Measurements from ENCODE around the gene SCAMP1. TPM values are rescaled to one million over a fixed set of nuclear protein-coding genes. Genes with fewer than 3 reads are reported as not detected.

Gene SCAMP1
- total RNA-seq, 1 donor from 2014 or later = 29.5 TPM

DNA sequence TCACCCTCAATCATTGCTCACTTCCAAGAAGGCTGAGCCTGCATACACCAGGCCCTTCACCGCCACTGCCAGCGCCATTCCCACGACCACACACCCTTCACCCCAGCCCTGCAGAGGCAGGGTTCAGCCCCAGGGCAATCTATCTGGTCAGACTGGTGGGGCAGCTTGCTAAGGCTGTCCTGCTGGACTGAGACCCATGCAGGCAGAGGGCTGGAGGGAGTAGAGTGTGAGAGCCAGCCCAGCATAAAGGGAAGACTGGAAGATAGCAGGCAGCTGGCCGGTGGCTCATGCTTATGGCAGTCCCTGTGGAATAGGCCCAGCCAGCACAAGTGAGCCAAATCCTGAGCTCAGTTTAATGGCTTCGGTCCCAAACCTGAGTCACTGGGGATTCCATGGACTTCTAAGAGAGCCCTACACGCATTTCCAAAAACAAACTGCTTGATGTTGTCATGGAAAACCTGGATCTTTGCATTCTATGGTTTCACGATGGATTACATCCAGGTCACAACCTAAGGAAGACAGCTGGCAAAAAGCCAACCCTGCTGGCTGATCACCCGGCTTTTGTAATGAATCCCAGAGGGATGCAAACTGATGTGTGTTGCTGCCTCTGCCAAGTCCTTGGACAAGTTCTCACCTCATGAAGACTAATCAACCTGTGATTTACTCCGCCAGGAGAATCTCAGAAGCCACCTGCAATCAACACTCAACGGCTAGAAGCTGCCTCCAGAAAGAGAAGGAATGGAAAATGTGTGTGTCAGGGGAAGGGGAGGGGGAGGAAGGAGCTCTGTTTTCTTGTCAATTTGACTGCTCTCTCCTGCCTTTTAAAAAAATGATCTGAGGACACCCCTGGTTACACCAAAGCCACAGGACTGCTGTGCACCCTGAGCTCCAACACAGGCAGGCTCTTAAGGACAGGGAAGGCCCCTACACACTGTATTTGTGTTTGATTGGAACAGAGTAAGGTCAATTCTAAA lies 144.6 kb downstream of the SCAMP1 start:
- intact Hi-C loops (cut with DNase I) = no loop called here
- DNase-seq (ENCODE audit: missing footprints) (peak; percentile 92), ATAC-seq (peak; percentile 98)

DNA sequence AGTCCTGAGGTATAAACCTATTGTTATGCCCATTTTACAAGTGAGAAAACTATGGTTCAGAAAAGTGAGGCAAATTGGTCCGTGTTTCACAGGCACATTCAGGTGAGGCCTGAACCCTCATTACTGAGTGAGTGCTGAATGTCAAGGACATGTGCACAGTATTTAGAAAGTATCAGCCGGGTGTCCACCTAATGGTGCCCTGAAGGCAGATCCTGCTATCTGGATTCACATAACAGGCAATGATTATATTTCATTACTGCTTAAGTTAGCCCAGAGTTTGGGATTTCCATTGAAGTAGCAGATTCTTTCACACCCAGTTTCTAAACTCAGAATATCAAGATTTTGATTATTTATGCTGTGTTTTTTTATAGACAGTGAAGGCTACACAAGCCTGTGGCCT lies 145.4 kb downstream of the SCAMP1 start:
- intact Hi-C loops (cut with DNase I) = loop anchor here (2.0 kb wide), 1 partner anchor 21 kb away; no protein-coding TSS in a partner anchor
- DNase-seq (ENCODE audit: missing footprints) (no peak), ATAC-seq (no peak)

- ATAC-seq (no peak), DNase-seq (ENCODE audit: missing footprints) (no peak)
- intact Hi-C loops (cut with DNase I) = loop anchor here (2.0 kb wide), 1 partner anchor 20 kb away; no protein-coding TSS in a partner anchor
Observed at GRCh38 chr5:78506261-78507024, 146.0 kb downstream of the SCAMP1 start.

GRCh38 chr5:78507531-78507930 lies 147.1 kb downstream of the SCAMP1 start:
- DNase-seq (ENCODE audit: missing footprints) (no peak), ATAC-seq (no peak)
- intact Hi-C loops (cut with DNase I) = loop anchor here (2.0 kb wide), 1 partner anchor 19 kb away; no protein-coding TSS in a partner anchor

GRCh38 chr5:78508186-78508765 lies 147.9 kb downstream of the SCAMP1 start:
- ATAC-seq (no peak), DNase-seq (ENCODE audit: missing footprints) (no peak)
- intact Hi-C loops (cut with DNase I) = no loop called here

DNA sequence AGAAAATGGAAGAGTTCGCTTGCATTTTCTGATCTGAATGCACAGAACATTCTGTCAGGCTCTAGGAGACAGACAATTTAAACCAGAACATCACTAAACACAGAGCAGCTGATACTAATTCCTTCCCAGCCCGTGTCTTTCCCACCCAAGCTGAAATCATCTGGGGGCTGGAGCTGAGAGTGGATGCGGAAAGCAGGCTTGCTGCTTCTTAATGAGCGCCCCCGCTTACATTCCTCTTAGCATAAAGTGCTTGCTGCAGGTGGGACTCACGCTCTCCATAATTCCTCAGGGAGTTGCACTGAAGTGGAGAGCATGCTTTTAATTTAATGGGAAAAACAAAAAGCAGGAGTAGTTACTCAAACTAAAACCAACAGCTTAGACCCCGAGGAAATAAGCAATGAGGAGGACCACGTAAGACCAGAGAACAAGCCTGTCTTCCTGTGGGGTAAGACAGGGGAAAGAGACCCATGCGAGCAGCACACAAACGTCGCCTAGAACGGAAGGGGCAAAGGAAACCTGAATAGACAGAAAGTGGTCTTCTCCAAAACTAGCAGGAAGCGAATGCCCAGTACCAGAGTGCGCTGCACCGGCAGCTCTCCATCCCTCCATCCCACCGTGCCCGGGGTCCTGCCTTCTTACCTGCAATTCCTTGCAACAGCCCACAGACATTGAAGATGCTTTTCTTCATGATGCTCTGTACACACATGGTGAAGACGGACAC lies 148.9 kb downstream of the SCAMP1 start:
- intact Hi-C loops (cut with DNase I) = no loop called here

GRCh38 chr5:78509884-78510769 lies 149.7 kb downstream of the SCAMP1 start:
- ATAC-seq = peak; percentile 90
- DNase-seq (ENCODE audit: missing footprints) = peak; percentile 93
- intact Hi-C loops (cut with DNase I) = no loop called here

More for the DNA sequence above, 148.9 kb downstream of the SCAMP1 start:
- ATAC-seq (no peak), DNase-seq (ENCODE audit: missing footprints) (no peak)

GRCh38 chr5:78511121-78511906 lies 150.9 kb downstream of the SCAMP1 start:
- ATAC-seq (peak; percentile 34), DNase-seq (ENCODE audit: missing footprints) (no peak)
- intact Hi-C loops (cut with DNase I) = no loop called here

DNA sequence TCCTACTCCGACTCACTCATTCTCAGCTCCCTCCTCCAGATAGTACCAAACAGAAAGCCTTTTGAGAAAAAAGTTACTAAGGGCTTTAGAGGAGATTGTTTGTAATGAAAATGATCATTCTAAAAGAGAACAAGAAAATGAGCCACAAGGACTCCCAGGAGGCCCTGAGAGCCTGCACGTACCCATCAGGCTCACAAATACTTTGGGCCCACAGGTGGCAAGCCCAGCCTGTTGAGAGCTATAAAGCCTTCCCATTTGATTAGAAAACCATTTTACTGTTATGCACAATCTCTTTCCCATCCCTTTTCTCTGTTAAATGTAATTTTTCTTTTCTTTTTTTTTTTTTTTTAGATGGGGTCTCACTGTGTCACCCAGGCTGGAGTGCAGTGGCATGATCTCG lies 152.0 kb downstream of the SCAMP1 start:
- no peak for ATAC-seq
- DNase-seq (ENCODE audit: missing footprints) = no peak
- intact Hi-C loops (cut with DNase I) = no loop called here

DNA sequence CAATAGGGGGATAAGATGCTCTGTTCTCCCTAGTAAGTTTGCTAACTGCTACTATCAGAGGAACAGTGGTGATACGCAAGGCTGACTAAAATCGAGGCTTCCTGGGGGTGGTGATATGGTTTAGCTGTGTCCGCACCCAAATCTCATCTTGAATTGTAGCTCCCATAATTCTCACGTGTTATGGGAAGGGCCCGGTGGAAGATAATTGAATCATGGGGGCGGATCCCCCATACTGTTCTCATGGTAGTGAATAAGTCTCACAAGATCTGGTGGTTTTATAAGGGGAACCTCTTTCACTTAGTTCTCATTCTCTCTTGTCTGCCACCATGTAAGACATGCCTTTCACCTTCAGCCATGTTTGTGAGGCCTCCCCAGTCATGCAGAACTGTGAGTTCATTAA lies 153.0 kb downstream of the SCAMP1 start:
- no peak for ATAC-seq
- intact Hi-C loops (cut with DNase I) = no loop called here

GRCh38 chr5:78514427-78515330 lies 154.3 kb downstream of the SCAMP1 start:
- ATAC-seq (no peak), DNase-seq (ENCODE audit: missing footprints) (no peak)
- intact Hi-C loops (cut with DNase I) = no loop called here

More for the DNA sequence above, 153.0 kb downstream of the SCAMP1 start:
- no peak for DNase-seq (ENCODE audit: missing footprints)

DNA sequence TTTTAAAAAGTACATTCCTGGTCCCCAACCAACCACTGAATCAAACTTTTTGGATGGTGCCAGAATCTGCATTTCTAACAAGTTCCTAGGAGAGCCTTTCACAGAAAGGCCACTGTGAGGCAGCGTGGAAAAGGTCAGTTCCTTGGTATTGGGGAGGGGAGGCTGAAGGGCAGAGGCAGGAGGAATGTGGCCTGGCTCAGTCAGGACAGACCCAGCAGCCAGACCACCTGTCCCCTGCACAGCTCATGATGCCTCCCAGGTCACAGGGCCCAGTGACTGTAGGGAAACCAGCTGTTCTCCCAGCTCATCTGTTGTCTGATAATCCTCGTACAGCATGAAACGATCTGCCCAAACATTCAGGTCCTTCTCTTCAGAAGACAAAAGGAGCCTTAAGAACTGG lies 155.3 kb downstream of the SCAMP1 start:
- DNase-seq (ENCODE audit: missing footprints) (no peak), ATAC-seq (no peak)

GRCh38 chr5:78518365-78519197 lies 158.2 kb downstream of the SCAMP1 start:
- DNase-seq (ENCODE audit: missing footprints) (peak; percentile 76), ATAC-seq (peak; percentile 89)
- intact Hi-C loops (cut with DNase I) = no loop called here

More for the DNA sequence above, 155.3 kb downstream of the SCAMP1 start:
- intact Hi-C loops (cut with DNase I) = no loop called here

- intact Hi-C loops (cut with DNase I) = no loop called here
- DNase-seq (ENCODE audit: missing footprints) (no peak), ATAC-seq (no peak)
Observed at GRCh38 chr5:78519198-78519941, 159.0 kb downstream of the SCAMP1 start.
